Left lung (tissue), 10 donors: ENCODE data around the gene ZNF254. TPM values are rescaled to one million over a fixed set of nuclear protein-coding genes. Genes with fewer than 3 reads are reported as not detected.

ENCODE experiments used
- ATAC-seq: fragments of 200-7000 bp; cut with Tn5 transposase; one replicate; pipeline ENCODE4 v1.9.1; 2020; ENCODE audit warnings: moderate library complexity
- DNase-seq, 4 donors: peaks; one replicate each; pipeline ENCODE4 v3.0.0-alpha.2; 2013 to 2020
- H3K27ac ChIP-seq, 2 donors: fragments of 200-600 bp; sonication (generic) in 1 of 2; one replicate each; pipeline versions ENCODE4 v1.5.0 to v1.8.0; 2020 to 2021
- H3K27me3 ChIP-seq, 2 donors: fragments of 200-600 bp; sonication (generic) in 1 of 2; one replicate each; pipeline versions ENCODE4 v1.5.0 to v1.8.0; 2020 to 2021
- H3K36me3 ChIP-seq, 2 donors: fragments of 200-600 bp; sonication (generic) in 1 of 2; one replicate each; pipeline versions ENCODE4 v1.5.0 to v1.8.0; 2020 to 2021
- H3K4me1 ChIP-seq, 2 donors: fragments of 200-600 bp; one replicate each; pipeline ENCODE4 v1.8.0; 2021
- H3K4me3 ChIP-seq, 2 donors: fragments of 200-600 bp; sonication (generic) in 1 of 2; one replicate each; pipeline versions ENCODE4 v1.5.0 to v1.8.0; 2020 to 2021; ENCODE audit warnings: mild to moderate bottlenecking in 1 of 2
- H3K9me3 ChIP-seq, 2 donors: fragments of 200-600 bp; sonication (generic) in 1 of 2; one replicate each; pipeline versions ENCODE4 v1.5.0 to v1.8.0; 2020 to 2021
- intact Hi-C, 2 donors: fragments of 100-400 bp; cut with DNase I; formaldehyde crosslinking; loops; one replicate each; pipeline versions ENCODE4 v1.11.2 to v1.14.2; 2022
- polyA plus RNA-seq, 6 donors: library from polyadenylated mRNA; unstranded; fragments of 120-200 nt; gene quantifications; one replicate each; pipeline ENCODE4 v1.2.1, GENCODE V29; 2013; ENCODE audit not compliant: insufficient read length in 6 of 6
- total RNA-seq, 2 donors: library from RNA; stranded (reverse); fragmentation: NEBNext Ultra II Directional; extraction: Animal tissue kit (Norgen Biotek cat#: 25700); gene quantifications; one replicate each; pipeline ENCODE4 v1.2.1, GENCODE V29; 2021
- TF ChIP-seq, protein P1 (sequence below), 2 donors: fragments of 200-600 bp; sonication (generic) in 1 of 2; IDR thresholded peaks; one replicate each; pipeline versions ENCODE4 v1.5.0 to v1.8.0; 2021; ENCODE audit warnings: antibody characterized with exemption in 2 of 2
- donor health status: DM: no; HTN: yes; CAD: no.
- donor health status: DM: no; HTN: no; CAD: no.

Gene ZNF254
- total and polyA plus RNA-seq, 8 donors = 14.7 to 41.8 (median 38.5) TPM

GRCh38 chr19:24055548-24055947 is 31.4 kb upstream of the ZNF254 start:
- peaks cover 0 to 86% of the 10 kb centered on the region in 2 donors for H3K36me3 ChIP-seq
- peaks cover 0 to 5% of the 10 kb centered on the region in 2 donors for H3K4me1 ChIP-seq
- intact Hi-C loops = no loop called here

GRCh38 chr19:24057144-24057543 is 29.8 kb upstream of the ZNF254 start:
- TF ChIP-seq, protein P1, sequence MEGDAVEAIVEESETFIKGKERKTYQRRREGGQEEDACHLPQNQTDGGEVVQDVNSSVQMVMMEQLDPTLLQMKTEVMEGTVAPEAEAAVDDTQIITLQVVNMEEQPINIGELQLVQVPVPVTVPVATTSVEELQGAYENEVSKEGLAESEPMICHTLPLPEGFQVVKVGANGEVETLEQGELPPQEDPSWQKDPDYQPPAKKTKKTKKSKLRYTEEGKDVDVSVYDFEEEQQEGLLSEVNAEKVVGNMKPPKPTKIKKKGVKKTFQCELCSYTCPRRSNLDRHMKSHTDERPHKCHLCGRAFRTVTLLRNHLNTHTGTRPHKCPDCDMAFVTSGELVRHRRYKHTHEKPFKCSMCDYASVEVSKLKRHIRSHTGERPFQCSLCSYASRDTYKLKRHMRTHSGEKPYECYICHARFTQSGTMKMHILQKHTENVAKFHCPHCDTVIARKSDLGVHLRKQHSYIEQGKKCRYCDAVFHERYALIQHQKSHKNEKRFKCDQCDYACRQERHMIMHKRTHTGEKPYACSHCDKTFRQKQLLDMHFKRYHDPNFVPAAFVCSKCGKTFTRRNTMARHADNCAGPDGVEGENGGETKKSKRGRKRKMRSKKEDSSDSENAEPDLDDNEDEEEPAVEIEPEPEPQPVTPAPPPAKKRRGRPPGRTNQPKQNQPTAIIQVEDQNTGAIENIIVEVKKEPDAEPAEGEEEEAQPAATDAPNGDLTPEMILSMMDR (IDR thresholded peaks at IDR 0.05) = no peak
- H3K36me3 ChIP-seq = peaks cover 0 to 75% of the 10 kb centered on the region in 2 donors
- peaks cover 0 to 5% of the 10 kb centered on the region in 2 donors for H3K4me1 ChIP-seq
- intact Hi-C loops = no loop called here
- H3K27me3 ChIP-seq = no peaks in the 10 kb centered on the region
- ATAC-seq (no peak), DNase-seq (no peak)
- no peaks in the 10 kb centered on the region for H3K9me3 ChIP-seq
- no peak overlapping the region for H3K27ac ChIP-seq
- no peak overlapping the region for H3K4me3 ChIP-seq

More at GRCh38 chr19:24055548-24055947, 31.4 kb upstream of the ZNF254 start:
- TF ChIP-seq, protein P1 (IDR thresholded peaks at IDR 0.05) = no peak
- no peak for DNase-seq
- H3K27me3 ChIP-seq = no peaks in the 10 kb centered on the region
- H3K9me3 ChIP-seq = no peaks in the 10 kb centered on the region
- H3K4me3 ChIP-seq = no peak overlapping the region
- no peak overlapping the region for H3K27ac ChIP-seq
- ATAC-seq = no peak

GRCh38 chr19:24059563-24060295 is 27.3 kb upstream of the ZNF254 start:
- TF ChIP-seq, protein P1 (IDR thresholded peaks at IDR 0.05) = no peak
- no peaks in the 10 kb centered on the region for H3K4me1 ChIP-seq
- intact Hi-C loops = no loop called here
- no peak overlapping the region for H3K4me3 ChIP-seq
- no peaks in the 10 kb centered on the region for H3K9me3 ChIP-seq
- H3K27ac ChIP-seq = no peak overlapping the region
- ATAC-seq (no peak), DNase-seq (no peak)
- H3K36me3 ChIP-seq = peaks cover 0 to 55% of the 10 kb centered on the region in 2 donors
- H3K27me3 ChIP-seq = no peaks in the 10 kb centered on the region

GRCh38 chr19:24060687-24061356 is 26.2 kb upstream of the ZNF254 start:
- no peaks in the 10 kb centered on the region for H3K9me3 ChIP-seq
- DNase-seq = no peak
- intact Hi-C loops = no loop called here
- no peaks in the 10 kb centered on the region for H3K4me1 ChIP-seq
- ATAC-seq = no peak
- no peaks in the 10 kb centered on the region for H3K27me3 ChIP-seq
- H3K4me3 ChIP-seq = no peak overlapping the region
- H3K36me3 ChIP-seq = peaks cover 0 to 56% of the 10 kb centered on the region in 2 donors
- no peak overlapping the region for H3K27ac ChIP-seq
- TF ChIP-seq, protein P1 (IDR thresholded peaks at IDR 0.05) = no peak

- TF ChIP-seq, protein P1 (IDR thresholded peaks at IDR 0.05) = no peak
- H3K36me3 ChIP-seq = peaks cover 0 to 49% of the 10 kb centered on the region in 2 donors
- H3K27me3 ChIP-seq = no peaks in the 10 kb centered on the region
- no peaks in the 10 kb centered on the region for H3K4me1 ChIP-seq
- ATAC-seq (no peak), DNase-seq (no peak)
- no peak overlapping the region for H3K27ac ChIP-seq
- no peak overlapping the region for H3K4me3 ChIP-seq
- intact Hi-C loops = no loop called here
- no peaks in the 10 kb centered on the region for H3K9me3 ChIP-seq
Observed at GRCh38 chr19:24062190-24062589, 24.8 kb upstream of the ZNF254 start.
